K562 (cell line): ENCODE data around the gene RTCA. TPM values are rescaled to one million over a fixed set of nuclear protein-coding genes. Genes with fewer than 3 reads are reported as not detected.

Source experiments
- ATF7 ChIP-seq: fragments of 450-650 bp; IDR thresholded peaks from 2 replicates; pipeline ENCODE4 v1.7.1; 2014; ENCODE audit warnings: mild to moderate bottlenecking, moderate library complexity
- CBFA2T2 ChIP-seq: fragments of 450-650 bp; conservative IDR thresholded peaks from 2 replicates; pipeline ENCODE4 v1.6.1; 2017; ENCODE audit warnings: mild to moderate bottlenecking
- CTBP1 ChIP-seq: fragments of 450-650 bp; IDR thresholded peaks from 2 replicates; pipeline ENCODE4 v1.6.1; 2016; ENCODE audit warnings: borderline replicate concordance
- E2F3 ChIP-seq: fragments of 250-450 bp; sonication (Bioruptor Pico); IDR thresholded peaks from 2 replicates; pipeline ENCODE4 v1.4.0; 2020; ENCODE audit warnings: mild to moderate bottlenecking
- ELF1 ChIP-seq: fragments of 200-800 bp; sonication (Bioruptor generic); IDR thresholded peaks from 2 replicates; pipeline ENCODE4 v1.6.1; 2016; ENCODE audit warnings: missing genetic modification characterization, missing compliant biosample characterization
- HLTF ChIP-seq: fragments of 450-650 bp; IDR thresholded peaks from 2 replicates; pipeline ENCODE4 v1.6.1; 2016
- IRF1 ChIP-seq: sonication (generic); formaldehyde crosslinking; IDR thresholded peaks from 2 replicates; pipeline ENCODE4 v1.8.0; 2022; ENCODE audit warnings: missing genetic modification reagents, mild to moderate bottlenecking, borderline replicate concordance
- IRF9 ChIP-seq: fragments of 450-650 bp; IDR thresholded peaks from 2 replicates; pipeline ENCODE4 v1.6.1; 2016; ENCODE audit warnings: missing biosample characterization, missing genetic modification characterization
- JUNB ChIP-seq: fragments of 450-650 bp; formaldehyde crosslinking; conservative IDR thresholded peaks from 2 replicates; pipeline ENCODE4 v1.4.0; 2020; ENCODE audit warnings: mild to moderate bottlenecking
- MCM7 ChIP-seq, 2 experiments: fragments of 450-650 bp; IDR thresholded peaks; 2 replicates each; pipeline ENCODE4 v1.6.1; 2016 to 2018
- MEIS2 ChIP-seq: fragments of 450-650 bp; IDR thresholded peaks from 2 replicates; pipeline ENCODE4 v1.6.1; 2014; ENCODE audit warnings: mild to moderate bottlenecking; ENCODE audit not compliant: partially characterized antibody
- NKRF ChIP-seq: fragments of 450-650 bp; IDR thresholded peaks from 2 replicates; pipeline ENCODE4 v1.6.1; 2016; ENCODE audit warnings: borderline replicate concordance
- SMAD1 ChIP-seq: fragments of 150-350 bp; IDR thresholded peaks from 2 replicates; pipeline ENCODE4 v1.6.1; 2014; ENCODE audit warnings: low read length, low read depth; ENCODE audit not compliant: partially characterized antibody
- SOX6 ChIP-seq: fragments of 450-650 bp; IDR thresholded peaks from 2 replicates; pipeline ENCODE4 v1.6.1; 2014; ENCODE audit warnings: mild to moderate bottlenecking
- SPI1 ChIP-seq: IDR thresholded peaks from 2 replicates; pipeline ENCODE4 v1.6.1; 2011; ENCODE audit warnings: low read depth, low read length, control low read depth, borderline replicate concordance
- SRSF1 ChIP-seq: fragments of 200-400 bp; formaldehyde crosslinking; IDR thresholded peaks from 2 replicates; pipeline ENCODE4 v1.6.1; 2017; ENCODE audit warnings: mild to moderate bottlenecking, low read depth, low read length, moderate library complexity
- THRA ChIP-seq: fragments of 450-650 bp; IDR thresholded peaks from 2 replicates; pipeline ENCODE4 v1.6.1; 2017; ENCODE audit warnings: mild to moderate bottlenecking, moderate library complexity
- ZC3H11A ChIP-seq: IDR thresholded peaks from 2 replicates; pipeline ENCODE4 v1.6.1; 2012; ENCODE audit warnings: low read depth, low read length, improper control_type of control experiment
- ZMIZ1 ChIP-seq, 2 experiments: fragments of 150-350 bp in 1 of 2; IDR thresholded peaks; 2 replicates each; pipeline ENCODE4 v1.6.1; 2012 to 2016; ENCODE audit warnings: low read depth in 2 of 2, low read length in 2 of 2, mild to moderate bottlenecking in 1 of 2, moderate library complexity in 1 of 2
- ZNF445 ChIP-seq: fragments of 250-450 bp; sonication (Bioruptor Pico); IDR thresholded peaks from 2 replicates; pipeline ENCODE4 v1.4.0; 2020; ENCODE audit warnings: low read depth, mild to moderate bottlenecking, moderate library complexity
- ZNF583 ChIP-seq: fragments of 250-450 bp; sonication (Bioruptor Pico); IDR thresholded peaks from 2 replicates; pipeline ENCODE4 v1.4.0; 2020
- polyA plus RNA-seq, 8 experiments: library from polyadenylated mRNA; depleted of rRNA in 4 of 8; stranded (reverse) in 5 of 8; unstranded in 3 of 8; fragments of >200 nt; fragmentation: Nextera tagmentation in 2 of 8; fragmentation: Illumina TruSeq in 1 of 8; extraction: Ambion mirVana in 2 of 8; extraction: Trizol in 1 of 8; gene quantifications; 2 replicates each; pipeline versions ENCODE4 v1.2.1 to v1.2.3, GENCODE V29; 2011 to 2014; ENCODE audit warnings: inconsistent platforms in 1 of 8, missing spikeins in 1 of 8
- total RNA-seq, 7 experiments: library from RNA; depleted of rRNA in 6 of 7; stranded (reverse); fragments of >200 nt in 6 of 7; fragmentation: Illumina TruSeq in 2 of 7; extraction: Trizol in 2 of 7; gene quantifications; 2 replicates each; pipeline versions ENCODE4 v1.2.1 to v1.2.3, GENCODE V29; 2011 to 2021; ENCODE audit warnings: low replicate concordance in 1 of 7

RTCA gene
- total and polyA plus RNA-seq, 9 of the 15 experiments (the other 6 are each of a cell fraction or from before 2014, with no cell fraction given) = 11.6 to 57.2 (median 43.2) TPM

- TF ChIP-seq ZMIZ1 (IDR thresholded peaks at IDR 0.05; ENCODE audit: low read depth in 2 of 2, low read length in 2 of 2) = no peak
- TF ChIP-seq THRA = no peak
- peak; percentile 90 for TF ChIP-seq ELF1 (tag)
- TF ChIP-seq ZNF445 (CRISPR knock-in tag) = peak; percentile 8; the same call in 1 of the 2 replicates
- no peak for TF ChIP-seq ZNF583 (CRISPR knock-in tag)
- TF ChIP-seq SMAD1 = no peak
- TF ChIP-seq CBFA2T2 = no peak
- TF ChIP-seq SPI1 = peak; percentile 70
- TF ChIP-seq SRSF1 = 0 out of 2 replicates have a peak, but pooled peaks have one; percentile 63
- no peak for TF ChIP-seq E2F3 (CRISPR knock-in tag)
- TF ChIP-seq IRF9 (tag) = no peak
- TF ChIP-seq ATF7 = peak; percentile 51
- 0 out of 2 replicates have a peak, but pooled peaks have one; percentile 51 for TF ChIP-seq CTBP1
- peak; percentile 87 for TF ChIP-seq MEIS2
- TF ChIP-seq ZC3H11A = no peak
- TF ChIP-seq JUNB (CRISPR knock-in tag) = no peak
- no peak for TF ChIP-seq MCM7 (IDR thresholded peaks at IDR 0.05)
- no peak for TF ChIP-seq HLTF
- peak; percentile 70 for TF ChIP-seq NKRF
- no peak for TF ChIP-seq IRF1 (CRISPR knock-in tag)
- peak; percentile 43 for TF ChIP-seq SOX6
Observed at GRCh38 chr1:100265931-100266740, at the start of gene RTCA (continued).
